RWPE1 (cell line): ENCODE data around the gene DMGDH.
A peak's percentile ranks its signal among the peaks of the same experiment; 100 is the strongest.

ENCODE experiments used
- CTCF ChIA-PET: fragments of 350-600 bp; sonication (Branson Sonifier 250); formaldehyde crosslinking; extraction: SDS; loops from one replicate; lab custom pipeline; 2021; lab: Yijun Ruan, JAX
- POLR2A ChIA-PET: fragments of 400-600 bp; formaldehyde crosslinking; extraction: SDS; loops from one replicate; lab custom pipeline; 2020; ENCODE audit warnings: antibody characterized with exemption; ENCODE audit not compliant: low non-redundant PET; lab: Yijun Ruan, JAX
- DNase-seq: peaks from one replicate; pipeline ENCODE4 v3.0.0; 2012; ENCODE audit warnings: low spot score
- H3K27ac ChIP-seq: fragments of 450-650 bp; 2 replicates; pipeline ENCODE4 v1.5.1; 2017
- TF ChIP-seq, protein P1 (sequence below): fragments of 450-650 bp; conservative IDR thresholded peaks from 2 replicates; pipeline ENCODE4 v1.5.1; 2017; ENCODE audit warnings: low read depth, mild to moderate bottlenecking

Gene DMGDH

DNA sequence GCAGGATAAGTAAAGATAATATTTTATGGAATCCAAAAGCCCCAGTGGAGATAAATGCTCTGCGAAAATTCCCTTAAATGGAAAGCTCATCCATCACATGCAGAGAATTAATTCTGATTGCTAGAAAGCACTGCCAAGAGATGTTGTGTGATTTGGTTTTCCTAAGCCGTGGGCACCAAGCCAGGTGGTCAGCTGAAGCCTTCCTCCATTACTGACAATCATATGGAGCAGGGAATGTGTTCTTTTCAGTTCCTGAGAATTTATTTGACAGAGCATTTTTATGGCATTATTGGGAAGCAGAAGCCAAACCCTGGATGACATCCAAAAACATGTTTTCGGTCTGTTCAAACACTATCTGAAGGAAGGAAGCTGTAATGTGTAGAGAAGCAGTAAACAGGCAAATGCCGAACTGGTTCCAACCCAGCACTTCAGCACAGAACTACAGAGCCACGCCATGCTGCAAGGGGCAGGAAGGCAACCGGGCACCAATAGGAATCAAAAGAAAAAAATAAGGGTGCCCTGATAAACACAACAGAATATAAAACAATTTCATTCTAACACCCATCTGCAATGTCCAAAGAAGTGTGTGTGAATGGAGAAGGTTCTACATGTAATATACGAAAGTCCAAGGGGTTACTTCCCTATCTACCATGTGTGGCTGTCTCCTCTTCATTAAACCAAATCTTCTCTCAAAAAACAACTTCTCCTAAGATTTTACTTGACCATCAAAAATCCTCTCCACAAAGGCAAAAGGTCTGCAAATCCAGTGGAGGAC is 96.6 kb downstream of the DMGDH start:
- CTCF ChIA-PET: interaction anchor here (0.6 kb wide), 1 partner anchor 58 kb away, joined by 4 read pairs; no protein-coding TSS in a partner anchor
- TF ChIP-seq, protein P1, sequence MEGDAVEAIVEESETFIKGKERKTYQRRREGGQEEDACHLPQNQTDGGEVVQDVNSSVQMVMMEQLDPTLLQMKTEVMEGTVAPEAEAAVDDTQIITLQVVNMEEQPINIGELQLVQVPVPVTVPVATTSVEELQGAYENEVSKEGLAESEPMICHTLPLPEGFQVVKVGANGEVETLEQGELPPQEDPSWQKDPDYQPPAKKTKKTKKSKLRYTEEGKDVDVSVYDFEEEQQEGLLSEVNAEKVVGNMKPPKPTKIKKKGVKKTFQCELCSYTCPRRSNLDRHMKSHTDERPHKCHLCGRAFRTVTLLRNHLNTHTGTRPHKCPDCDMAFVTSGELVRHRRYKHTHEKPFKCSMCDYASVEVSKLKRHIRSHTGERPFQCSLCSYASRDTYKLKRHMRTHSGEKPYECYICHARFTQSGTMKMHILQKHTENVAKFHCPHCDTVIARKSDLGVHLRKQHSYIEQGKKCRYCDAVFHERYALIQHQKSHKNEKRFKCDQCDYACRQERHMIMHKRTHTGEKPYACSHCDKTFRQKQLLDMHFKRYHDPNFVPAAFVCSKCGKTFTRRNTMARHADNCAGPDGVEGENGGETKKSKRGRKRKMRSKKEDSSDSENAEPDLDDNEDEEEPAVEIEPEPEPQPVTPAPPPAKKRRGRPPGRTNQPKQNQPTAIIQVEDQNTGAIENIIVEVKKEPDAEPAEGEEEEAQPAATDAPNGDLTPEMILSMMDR: no peak
- no peak for DNase-seq

DNA sequence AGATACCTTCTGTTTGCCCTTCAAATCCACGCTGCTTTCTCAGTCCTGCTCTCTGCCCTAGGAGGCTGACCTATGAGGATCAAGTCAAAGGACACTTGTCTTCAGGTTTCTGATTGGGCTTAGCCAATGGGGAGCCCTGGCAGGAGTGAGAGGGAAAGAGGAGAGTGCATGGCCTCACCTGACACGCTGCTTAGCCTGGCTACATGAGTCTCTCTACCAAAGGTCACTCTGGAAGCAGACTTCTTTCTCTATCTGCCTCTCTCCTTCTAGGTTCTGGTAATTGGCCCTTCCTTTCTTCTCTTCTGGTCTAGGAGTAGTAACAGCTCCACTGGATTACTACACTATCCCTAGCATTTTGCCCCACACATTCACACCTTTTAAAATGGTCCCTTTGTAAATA is 97.5 kb downstream of the DMGDH start:
- CTCF ChIA-PET: interaction anchor here (0.8 kb wide), 1 partner anchor 12 kb away, joined by 5 read pairs; no protein-coding TSS in a partner anchor
- H3K27ac ChIP-seq: no peak overlapping the region
- POLR2A ChIA-PET: no interaction called here
- no peak for DNase-seq
- TF ChIP-seq, protein P1: no peak

More for the DNA sequence above, 96.6 kb downstream of the DMGDH start:
- POLR2A ChIA-PET: no interaction called here
- H3K27ac ChIP-seq: no peak overlapping the region

DNA sequence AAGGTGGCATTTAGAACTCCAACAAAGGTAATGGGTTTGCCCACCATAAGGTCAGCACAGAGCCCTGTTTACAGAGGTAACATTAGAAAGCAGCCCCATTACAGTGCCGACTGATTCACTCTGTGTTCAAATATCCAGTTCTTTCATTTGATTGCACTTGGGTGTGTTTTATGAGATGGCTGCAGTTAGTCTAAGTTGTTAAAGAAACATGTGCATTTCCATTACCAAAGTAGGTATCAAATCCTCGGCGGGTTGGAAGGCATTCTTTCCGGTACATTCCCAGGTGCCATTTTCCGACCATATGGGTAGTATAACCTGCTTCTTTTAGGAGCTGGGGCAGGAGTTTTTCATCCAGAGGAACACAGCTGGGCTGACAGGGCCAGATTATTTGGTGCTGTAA is 100.7 kb downstream of the DMGDH start:
- CTCF ChIA-PET: interaction anchor here (0.6 kb wide), 1 partner anchor 503 kb away, joined by 5 read pairs; no protein-coding TSS in a partner anchor
- no peak overlapping the region for H3K27ac ChIP-seq

DNA sequence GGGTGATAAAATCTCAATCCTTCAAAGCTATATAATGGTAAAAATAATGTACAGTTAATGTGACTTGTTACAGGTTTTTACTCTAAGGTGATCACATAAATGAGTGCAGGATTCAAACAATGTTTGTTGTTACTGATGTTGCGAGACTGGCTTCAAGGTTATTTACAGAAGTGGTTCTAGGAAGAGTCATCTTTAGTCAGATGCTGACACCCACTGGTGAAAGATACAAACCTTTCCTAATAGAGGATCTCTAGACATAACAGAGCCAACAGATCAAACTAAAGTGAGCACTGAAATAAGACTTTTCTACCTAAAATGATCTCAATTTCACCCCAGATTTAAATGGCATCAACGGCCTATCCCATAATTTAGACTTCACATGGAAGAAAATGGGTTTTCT is 104.6 kb downstream of the DMGDH start:
- CTCF ChIA-PET: interaction anchor here (0.6 to 3.2 kb wide), 9 partner anchors 19 to 1404 kb away, joined by 3 to 14 read pairs (median 3); no protein-coding TSS in a partner anchor
- H3K27ac ChIP-seq: no peak overlapping the region
- TF ChIP-seq, protein P1: peak; percentile 56
- POLR2A ChIA-PET: no interaction called here
- peak; percentile 51 for DNase-seq

More for the DNA sequence above, 100.7 kb downstream of the DMGDH start:
- DNase-seq: no peak
- POLR2A ChIA-PET: no interaction called here
- TF ChIP-seq, protein P1: no peak

DNA sequence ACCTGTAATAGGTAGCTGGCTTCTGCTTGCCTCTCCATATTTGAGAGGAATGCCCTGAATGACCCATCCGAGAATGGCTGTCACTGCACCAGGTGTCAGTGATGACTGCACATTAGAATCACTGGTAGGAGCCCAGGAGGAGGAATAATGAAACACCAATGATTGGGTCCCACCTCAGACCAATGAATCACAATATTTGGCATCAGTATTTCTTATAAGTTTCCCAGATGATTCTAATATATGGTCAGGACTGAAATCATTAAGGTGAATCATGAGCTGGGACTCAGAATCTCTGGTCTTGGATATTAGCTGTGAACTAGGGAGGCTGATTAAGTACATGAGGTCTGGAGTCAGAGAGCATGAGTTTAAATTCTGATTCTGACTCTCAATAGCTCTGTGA is 107.7 kb downstream of the DMGDH start:
- POLR2A ChIA-PET: no interaction called here
- CTCF ChIA-PET: interaction anchor here (0.5 to 1.3 kb wide), 4 partner anchors 74 to 1920 kb away, joined by 3 to 7 read pairs (median 3); no protein-coding TSS in a partner anchor
- TF ChIP-seq, protein P1: no peak
- H3K27ac ChIP-seq: no peak overlapping the region
- no peak for DNase-seq

DNA sequence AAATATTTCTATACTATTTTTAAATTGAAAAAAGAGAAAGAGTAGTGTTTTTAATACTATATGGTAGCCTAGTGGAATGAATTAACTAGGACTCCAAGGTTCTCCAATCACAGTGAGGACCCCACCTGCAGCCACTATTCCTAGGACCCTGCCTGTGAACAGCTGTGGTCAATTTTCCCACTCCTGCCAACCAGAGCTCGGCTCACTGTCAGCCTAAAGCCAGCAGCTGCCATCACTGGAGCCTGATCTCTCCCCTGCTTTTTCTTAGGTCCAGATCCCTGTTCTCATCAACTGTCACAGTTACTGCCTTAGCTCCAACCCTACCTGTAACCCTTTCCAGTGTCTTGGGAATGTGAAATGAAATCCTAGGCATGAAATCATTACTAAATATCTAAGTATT is 109.7 kb downstream of the DMGDH start:
- no peak overlapping the region for H3K27ac ChIP-seq
- POLR2A ChIA-PET: no interaction called here
- no peak for DNase-seq
- CTCF ChIA-PET: interaction anchor here (0.7 to 1.0 kb wide), 2 partner anchors 12 to 65 kb away, joined by 3 to 5 read pairs; no protein-coding TSS in a partner anchor
- TF ChIP-seq, protein P1: no peak
